ENCODE data around the gene TRIM47.

The TRIM47 gene

DNA sequence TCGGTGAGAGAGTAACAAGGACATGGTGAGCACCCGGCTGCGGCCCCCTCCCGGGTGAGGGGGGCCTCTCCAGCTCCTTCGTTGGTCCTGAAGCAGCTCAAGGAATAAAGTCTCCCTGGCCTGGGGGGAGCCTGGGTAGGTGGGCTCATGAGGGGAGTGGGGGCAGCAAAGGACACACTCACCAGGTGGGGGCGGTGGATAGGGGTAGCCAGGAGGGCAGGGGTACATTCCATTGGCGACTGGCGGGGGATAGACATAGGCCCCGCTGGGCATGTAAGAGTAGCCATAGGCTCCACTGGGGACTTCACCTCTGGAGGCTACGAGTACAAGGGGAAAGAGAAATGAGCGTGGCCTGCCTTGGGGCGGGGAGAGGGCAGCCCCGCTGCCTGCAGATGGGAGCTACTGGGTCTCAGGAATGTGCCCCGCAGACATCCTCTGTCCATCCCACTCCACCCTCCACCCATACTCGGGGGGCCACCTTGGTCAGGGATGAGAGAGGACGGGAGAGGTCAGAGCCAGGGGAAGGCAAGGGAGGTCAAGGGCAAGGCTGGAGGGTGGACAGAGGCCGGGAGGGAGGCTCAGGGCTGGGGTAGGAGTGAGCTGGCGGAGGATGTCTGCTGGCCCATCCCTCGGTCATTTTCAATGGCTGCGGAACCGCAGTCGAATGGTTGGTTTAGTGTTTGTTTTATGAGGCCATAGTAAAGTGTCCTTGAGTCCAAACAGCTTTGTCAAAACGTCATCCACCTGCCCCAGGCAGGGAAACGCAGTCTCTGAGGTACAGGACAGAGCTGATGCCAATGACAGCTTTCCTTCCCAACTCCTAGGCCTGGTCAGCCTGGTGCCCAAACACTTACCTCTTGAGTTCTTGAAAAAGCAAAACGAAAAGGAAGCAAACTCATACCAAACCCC lies 30.5 kb downstream of the TRIM47 start:
- DNase-seq (ENCODE audit: low spot score): no peak

DNA sequence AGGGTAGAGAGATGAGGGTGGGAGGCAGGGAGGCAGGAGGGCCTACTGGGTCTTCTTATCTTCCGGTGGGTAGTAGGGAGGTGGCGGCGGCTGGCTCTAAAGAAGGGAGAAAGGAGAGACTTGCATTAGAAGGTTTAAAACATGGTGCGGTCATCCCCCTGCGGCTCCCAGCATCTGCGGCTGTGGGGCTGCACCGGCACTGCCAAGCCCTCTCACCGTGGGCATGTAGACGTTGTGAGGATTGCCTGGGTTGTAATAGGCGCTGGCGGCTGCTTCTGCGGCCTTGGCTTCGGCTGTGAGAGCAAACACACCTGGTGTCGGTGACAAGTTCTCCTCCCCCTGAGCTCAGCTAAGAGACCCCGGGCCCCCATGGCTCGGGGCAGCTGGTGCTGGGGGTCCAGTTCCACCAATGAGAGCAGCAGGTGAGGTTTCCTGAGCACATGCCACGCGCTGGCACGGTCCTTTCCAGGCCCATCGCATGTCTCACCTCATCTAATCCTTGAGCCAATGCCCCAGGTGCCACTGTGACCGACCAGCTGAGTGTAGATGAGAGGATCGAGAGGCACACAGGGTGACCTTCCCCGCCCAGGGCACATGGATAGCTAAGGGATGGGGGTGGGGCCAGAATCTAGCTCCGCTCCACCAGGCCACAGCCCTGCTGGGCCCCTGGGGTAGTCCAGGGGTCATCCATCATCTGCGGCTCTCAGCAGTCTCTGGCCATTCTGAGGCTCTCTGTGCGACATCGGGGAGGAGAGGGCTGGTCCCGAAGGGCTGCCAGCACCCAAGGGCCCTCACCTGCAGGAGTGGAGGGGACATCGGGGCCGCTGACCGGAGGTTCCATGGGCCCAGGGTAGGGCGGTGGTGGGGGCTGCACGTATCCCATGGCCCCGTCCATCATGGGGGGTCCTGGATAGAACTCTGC lies 31.4 kb downstream of the TRIM47 start:
- DNase-seq (ENCODE audit: low spot score): no peak

DNA sequence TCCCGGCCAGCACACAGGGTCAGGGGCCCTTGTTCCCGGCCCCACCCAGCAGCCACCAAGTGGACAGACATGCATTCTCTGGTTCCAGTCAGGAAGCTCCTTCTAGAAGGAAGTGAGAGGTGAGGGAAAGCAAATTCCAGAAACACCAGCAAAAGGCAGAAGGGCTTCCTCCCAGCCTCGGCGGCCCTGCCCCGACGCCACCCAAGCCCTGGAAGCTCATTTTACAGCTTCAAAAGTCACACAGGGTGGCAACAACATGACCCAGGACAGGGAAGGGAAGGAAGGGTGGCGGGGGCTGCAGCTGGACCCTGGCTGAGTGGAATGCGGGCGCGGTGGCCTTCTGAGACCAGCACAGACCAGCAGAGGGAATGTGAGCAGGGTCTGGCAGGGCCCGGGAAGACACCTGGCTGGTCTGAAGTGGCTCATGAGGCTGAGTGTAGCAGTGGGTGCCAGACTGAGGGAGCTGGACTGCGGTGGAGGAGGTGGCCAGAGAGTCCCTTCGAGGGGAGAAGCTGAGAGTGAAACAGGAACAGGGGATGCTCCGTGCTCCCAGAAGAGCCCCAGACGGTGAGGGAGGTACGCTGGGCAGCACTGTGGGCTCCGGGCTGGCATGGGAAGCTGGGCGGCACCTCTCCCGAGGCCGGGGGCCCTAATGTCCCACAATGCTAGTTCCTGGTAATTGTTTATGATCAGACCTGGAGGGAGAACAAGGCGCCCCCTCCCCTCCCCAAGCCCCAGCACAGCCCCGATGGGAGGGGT lies 32.3 kb downstream of the TRIM47 start:
- DNase-seq (ENCODE audit: low spot score): peak; percentile 70

DNA sequence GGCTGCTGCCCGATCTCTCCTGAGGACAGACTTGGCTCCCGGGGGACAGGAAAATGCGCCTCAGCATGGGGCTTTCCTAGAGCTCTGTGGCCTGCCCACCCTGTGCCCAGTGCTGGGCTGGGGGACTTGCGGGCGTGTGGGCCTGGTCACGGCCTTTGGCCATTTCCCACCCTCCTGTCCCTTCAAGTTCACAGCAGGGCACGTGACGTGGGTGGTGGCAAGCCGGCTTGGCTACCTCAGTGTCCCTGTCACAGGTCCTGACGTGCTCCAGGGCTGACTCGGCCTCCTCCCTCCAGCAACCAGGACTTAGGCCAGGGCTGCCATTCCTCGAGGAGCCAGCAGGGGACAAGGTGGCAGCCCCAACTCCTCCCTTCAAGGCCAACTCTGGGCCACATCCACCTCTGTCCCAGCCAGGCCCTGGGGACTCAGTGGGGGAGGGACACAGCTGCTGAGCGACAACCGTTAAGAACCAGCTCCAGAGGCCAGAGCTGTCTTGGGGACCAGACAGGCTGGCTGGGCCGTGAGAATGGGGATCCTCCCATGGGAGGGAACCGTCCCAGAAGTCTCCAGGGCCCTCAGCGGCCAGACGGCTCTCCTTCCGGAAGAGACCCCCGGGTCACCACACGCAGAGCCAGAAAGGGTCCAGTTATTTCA lies 33.2 kb downstream of the TRIM47 start:
- peak; percentile 96 for DNase-seq (ENCODE audit: low spot score)

DNA sequence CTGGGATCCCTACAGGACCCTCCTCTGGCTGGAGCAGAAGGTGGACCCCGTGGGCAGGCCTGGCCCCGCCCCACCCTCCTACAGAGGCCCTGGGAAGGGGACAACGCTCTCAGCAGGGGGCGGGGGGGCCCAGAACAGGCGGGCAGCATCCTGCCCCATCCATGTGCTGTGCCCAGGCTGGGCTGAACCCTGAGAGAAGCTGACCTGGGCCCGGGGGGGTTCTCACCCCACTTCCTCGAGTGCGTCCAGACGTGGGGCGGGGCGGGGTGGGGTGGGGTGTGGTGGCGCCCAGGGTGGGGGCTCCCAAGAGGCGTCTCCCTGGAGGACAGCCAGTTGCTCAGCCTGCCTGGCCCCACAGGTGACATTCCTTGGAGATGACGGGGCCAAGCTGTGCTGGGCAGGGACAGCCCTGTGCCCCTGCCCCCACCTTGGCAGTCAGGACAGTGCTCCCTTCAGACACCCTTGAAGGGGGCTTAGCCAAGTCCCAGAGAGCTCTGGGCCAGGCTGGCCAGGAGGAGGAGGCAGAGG lies 33.8 kb downstream of the TRIM47 start:
- peak; percentile 94 for DNase-seq (ENCODE audit: low spot score)

DNA sequence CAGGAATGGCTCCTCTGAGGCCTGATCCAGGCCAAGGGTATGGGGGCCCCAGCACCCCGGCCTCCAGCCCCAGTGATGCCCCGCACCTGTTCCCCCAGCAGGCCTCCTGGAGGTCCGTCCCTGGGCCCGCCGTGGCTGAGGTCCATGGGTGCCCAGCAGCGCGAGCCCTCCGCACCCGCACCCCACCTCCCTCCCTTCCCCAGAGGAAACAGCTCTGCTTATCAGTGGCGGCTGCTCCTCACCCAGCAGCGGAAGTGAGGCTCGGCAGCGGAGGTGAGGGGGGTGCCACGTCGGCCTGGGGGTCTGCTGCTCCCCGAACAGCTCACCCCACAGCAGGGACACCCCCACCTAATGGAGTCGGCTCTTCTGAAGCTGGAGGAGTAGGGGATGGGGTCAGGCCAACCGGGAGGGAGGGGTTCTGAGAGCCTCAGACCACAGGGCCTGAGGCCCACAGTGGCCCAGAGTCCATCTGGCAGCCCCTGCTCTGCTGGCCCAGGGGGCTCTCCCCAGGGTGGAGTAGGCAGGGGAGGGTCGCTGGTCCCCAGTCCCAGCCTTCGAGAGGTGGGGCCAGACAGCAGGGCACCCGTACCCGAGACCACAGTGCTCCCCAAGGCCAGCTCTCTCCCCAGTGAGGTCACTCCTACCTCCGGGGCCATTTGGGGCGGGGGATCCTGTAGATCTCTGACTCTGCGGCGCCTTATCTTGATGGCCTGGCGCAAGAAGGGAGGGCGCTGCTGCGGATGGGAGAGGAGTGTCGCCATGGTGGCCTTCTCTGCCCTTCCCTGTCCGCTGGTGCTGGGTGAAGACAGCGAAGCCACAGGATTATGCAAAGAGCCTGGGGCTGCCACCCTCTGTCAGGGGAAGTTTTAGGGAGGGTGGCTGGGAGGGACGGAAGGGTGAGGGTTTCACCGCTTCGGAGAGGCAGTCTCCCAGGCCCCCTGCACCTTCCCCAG lies 34.5 kb downstream of the TRIM47 start, which contains the start of gene UNC13D:
TSS of gene UNC13D (minus strand) at position 828 of the 953 bp plus-strand sequence. CDS start at position 761, 67 bp downstream.
- DNase-seq (ENCODE audit: low spot score): peak; percentile 9

DNA sequence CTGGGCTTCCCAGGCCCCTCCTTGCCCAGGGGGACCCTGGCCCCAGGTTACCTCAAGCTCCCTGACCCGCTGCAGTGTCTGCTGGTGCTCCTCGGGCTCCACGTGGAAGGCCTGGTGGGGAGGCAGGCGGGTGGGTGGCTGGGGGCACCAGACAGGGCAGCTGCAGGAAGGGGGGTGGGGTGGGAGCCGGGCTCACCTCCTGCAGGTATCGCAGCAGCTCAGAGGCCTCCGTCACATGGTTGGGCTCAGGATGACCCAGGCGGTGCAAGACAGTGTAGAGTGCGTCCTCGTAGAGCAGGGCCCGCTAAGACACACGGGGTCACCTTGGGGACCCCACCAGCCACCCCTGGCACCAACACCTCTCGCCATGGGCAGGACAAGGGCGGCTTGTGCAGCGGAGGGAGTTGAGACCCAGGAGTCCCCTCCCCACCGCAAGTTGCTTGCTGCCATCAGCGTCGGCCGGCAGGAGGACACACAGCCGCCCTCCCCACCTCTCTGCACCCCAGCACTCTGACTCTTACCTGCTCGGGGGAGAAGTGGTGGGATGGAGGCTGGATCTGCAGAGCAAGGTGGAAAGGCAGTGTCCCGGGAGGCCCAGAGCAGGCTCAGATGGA lies 35.3 kb downstream of the TRIM47 start:
- no peak for DNase-seq (ENCODE audit: low spot score)

DNA sequence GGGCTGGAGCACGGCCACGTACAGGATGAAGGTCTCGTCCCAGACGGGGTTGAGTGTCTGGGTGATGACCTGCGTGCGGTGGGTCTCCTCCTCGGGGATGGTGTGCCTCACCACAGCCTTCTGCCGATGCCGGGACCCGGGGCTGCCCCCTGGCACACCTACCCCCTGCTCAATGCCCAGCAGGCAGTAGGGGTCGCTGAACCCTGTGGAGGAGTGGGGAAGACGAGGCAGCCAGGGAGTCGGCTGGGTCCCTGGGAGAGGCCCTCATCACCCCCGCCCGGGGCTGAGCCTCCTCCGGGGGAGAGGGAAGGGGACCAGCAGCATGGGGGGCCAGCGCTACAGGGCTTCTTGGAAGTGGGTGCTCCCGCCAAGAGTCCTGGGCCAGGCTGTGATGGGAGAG lies 36.0 kb downstream of the TRIM47 start:
- no peak for DNase-seq (ENCODE audit: low spot score)

DNA sequence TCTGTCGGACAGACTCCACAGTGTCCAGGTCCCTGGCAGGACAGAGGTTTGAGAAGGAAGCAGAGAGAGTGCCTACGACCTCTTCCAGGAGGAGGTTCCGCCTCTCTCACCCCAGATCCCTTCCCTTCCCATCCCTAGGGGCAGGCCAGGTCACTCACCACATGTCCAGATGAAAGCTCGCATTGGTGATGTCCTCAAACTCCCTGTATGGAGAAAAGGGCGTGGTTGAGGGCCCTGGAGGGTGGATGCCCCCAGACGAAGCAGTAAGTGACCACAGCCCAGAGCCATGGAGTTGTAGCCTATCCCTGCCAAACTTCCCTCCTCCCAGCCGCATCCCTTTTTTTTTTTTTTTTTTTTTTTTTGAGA lies 37.6 kb downstream of the TRIM47 start:
- DNase-seq (ENCODE audit: low spot score): no peak

DNA sequence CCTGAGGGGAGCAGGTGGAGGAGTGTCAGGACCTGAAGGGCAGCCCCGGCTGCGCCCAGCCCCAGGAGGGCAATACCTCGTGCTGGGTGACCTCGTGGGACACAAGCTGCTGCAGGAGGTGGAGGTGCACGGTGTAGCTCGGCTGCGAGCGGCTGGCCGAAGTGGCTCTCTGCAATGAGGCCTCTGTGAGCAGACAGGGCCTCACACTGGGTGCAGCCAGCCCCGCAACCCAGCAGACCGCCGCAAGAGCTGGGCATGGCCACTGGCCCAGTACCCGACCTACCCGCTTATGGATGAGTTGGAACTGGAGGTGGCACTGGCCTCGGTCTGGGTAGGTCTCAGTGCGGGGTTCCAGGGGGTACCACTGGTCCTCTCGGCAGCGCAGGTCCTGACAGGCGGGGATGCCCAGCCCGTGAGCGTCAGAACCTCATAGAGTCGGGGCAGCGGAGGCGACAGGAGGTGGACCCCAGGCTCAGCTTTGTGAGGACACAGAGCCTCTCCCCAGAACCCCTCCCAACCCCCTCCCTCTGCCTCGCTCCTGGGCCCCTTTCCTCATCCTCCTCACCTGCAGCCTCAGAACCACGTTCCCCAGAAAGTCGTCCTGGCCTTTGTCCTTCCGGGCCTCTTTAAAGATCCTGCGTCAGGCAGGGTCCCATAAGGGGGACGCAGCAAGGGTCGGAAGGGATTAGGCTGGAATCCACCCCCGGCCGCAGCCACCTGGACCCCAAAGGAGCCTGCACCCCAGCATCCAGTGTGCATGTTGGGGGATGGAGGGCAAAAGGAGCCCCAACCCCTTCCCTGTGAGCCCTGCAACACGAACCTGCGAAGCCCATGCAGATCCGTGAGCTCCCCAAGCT lies 38.2 kb downstream of the TRIM47 start:
- no peak for DNase-seq (ENCODE audit: low spot score)

DNA sequence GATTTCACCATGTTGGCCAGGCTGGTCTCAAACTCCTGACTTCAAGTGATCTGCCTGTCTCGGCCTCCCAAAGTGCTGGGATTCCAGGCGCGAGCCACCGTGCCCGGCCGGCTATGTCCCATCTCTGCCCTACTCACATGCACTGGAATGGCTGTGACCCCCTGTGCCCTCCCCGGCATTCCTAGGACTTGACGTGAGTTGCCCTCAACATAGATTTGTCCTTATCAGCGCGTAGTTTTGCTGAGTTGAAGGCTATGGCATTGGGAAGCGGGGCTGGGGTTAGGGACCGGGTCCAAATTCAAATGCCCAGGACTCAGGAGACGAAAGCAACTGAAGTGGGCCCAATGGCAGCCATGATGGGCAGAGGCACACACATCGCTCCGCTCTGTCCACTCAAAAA lies 40.0 kb downstream of the TRIM47 start:
- no peak for DNase-seq (ENCODE audit: low spot score)

DNA sequence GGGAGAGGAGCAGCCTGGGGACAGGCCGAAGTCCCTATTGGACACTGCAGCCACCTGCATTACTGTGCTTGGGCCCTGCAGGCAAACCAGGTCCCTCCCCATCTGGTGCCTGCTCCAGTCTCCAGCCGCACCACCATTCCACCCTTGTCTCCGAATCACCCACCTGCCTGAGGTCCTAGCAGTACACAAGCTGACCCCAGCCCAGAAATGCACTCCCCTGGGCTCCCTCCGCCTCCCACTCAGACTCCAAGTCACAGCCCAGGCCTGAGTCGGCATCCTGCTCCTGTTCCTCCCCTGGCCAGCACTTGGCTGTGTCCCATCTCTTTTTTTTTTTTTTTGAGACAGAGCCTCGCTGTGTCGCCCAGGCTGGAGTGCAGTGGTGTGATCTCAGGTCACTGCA lies 40.5 kb downstream of the TRIM47 start:
- DNase-seq (ENCODE audit: low spot score): no peak

DNA sequence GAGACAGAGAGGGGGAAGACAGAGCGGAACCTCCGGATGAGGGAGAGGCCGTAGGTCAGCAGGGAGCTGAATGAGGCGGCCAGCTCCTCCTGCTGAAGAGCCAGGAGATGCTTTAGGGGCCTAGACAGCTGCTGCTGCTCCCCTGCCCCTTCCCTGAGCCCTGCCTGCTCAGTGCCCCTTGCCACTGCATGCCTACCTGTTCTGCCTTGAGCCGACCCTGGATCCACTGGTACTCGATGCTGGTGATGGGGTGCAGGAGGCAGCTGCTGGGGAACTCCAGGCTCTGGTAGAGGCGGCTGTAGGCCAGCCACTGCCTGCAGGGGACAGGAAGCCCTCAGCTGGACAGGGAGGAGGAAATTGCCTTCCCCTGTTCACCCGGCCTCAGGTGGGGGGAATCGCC lies 41.8 kb downstream of the TRIM47 start:
- DNase-seq (ENCODE audit: low spot score): no peak

DNA sequence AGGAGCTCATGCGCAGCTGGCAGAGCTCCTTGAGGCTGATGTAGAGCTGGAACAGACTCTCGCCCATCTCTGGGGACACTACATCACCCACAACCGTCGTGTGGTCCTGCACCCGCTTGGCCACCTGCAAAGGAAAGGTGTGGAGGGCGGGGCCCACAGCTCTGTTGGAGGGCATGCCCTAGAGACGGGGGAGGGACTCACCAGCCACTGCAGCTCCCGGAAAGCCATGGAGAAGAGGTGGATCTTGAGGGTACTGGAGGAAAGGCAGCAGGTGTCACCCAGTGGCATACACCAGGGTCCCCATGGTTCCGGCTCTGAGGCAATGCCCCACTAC lies 42.8 kb downstream of the TRIM47 start:
- no peak for DNase-seq (ENCODE audit: low spot score)

DNA sequence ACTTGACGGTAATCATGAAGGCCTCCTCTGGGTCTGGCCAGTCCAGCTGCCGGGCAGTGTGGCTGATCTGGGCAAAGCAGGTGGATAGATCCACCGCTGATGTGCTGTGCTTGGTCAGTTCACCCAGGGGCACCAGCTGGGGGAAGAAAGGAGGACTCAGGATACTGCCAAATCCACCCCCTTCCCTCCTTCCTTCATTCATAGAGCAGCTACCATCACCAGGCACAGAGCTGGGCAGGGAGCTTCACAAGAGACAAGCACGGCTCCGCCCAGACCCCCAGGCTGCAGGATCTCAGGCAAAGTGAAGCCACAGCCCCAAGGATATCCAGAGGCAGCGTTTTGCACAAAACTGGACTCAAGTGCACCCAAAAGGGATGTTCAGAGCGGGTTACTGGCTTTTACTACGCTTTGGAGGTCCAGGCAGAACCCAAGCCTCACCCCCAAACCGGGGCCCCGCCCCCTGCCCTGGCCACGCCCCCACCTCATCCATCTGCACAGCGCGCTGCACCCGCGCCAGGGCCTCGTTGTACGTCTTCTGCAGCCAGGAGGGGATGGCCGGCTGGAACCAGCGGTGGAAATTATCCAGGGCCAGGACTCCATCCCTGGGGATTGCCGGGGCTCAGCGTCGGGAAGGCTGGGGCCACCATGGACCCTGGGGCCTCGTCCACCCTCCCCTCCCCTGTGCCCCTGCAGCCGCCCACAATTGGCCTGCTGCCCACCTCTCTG lies 43.3 kb downstream of the TRIM47 start:
- no peak for DNase-seq (ENCODE audit: low spot score)

DNA sequence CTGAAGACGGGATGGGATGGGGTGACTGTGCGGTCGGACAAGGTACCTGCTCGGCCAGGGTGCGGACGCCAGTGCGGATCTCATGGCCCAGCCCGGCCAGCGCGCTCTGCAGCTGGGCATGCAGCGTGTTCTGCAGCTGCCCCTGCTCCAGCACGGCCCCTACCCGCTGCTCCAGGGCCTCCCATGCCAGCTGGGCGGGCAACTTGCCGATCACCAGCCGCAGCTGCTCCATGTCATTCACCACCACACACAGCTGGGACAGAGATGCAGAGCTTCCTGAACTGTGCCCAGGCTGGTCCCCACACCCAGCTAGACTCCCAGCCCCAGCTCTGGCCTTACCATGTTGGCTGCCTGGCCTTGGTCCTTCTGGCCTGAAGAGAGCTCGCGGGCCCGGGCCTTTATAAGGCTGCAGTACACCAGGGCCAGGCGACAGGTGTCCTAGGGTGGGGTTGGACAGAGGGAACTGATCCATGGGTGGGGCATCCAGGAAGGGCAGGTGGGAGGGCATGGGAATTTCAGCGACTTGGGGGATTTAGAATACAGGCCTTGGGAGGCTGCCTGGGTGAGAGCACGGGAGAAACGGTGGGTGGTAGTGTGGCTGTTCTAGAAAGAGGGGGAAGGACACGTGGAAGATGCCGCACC lies 44.0 kb downstream of the TRIM47 start:
- DNase-seq (ENCODE audit: low spot score): no peak

DNA sequence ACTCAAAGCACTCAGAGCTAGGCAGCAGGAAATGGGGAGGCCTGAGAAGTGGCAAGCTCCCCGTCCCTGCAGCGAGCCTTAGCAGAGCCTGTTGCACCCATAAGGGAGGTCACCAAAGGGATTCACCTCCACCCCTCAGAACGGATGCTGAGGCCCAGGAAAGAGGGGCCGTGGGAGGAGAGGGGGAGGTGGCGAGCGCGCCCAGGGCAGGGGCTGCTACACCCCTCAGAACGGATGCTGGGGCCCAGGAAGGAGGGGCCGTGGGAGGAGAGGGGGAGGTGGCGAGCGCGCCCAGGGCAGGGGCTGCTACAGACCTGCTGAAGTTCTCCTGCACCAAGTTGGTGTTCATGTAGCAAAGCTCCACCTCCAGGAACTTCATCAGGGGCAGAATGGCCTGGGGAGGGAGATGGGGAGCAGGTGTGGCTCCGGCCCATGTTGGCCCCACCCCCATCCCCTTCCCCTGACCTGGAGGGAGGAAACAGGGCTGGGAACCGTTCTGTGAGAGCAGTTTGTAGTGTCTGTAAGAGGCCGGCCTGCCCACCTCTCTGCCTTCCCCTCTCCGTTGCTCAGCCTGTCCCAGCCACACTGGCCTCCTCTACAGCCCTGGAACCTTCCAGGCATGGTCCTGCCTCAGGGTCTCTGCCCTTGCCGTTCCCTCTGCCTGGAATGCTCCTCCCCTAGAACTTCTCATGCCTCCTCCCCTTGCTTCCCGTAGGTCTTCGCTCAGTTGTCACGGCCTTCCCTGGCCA lies 45.6 kb downstream of the TRIM47 start:
- DNase-seq (ENCODE audit: low spot score): no peak

All from LoVo (cell line).